HepG2 (cell line): ENCODE results near the gene ZNF444. TPM values are rescaled to one million over a fixed set of nuclear protein-coding genes. Genes with fewer than 3 reads are reported as not detected.

ENCODE experiments used
- EED ChIP-seq: sonication (generic); formaldehyde crosslinking; IDR thresholded peaks from 2 replicates; pipeline ENCODE4 v1.5.0; 2020; ENCODE audit warnings: mild to moderate bottlenecking, missing genetic modification reagents
- NFKB2 ChIP-seq: sonication (generic); formaldehyde crosslinking; IDR thresholded peaks from 2 replicates; pipeline ENCODE4 v1.4.0; 2020; ENCODE audit warnings: missing genetic modification reagents, borderline replicate concordance
- PRMT3 ChIP-seq: sonication (generic); formaldehyde crosslinking; IDR thresholded peaks from 2 replicates; pipeline ENCODE4 v1.8.1; 2022; ENCODE audit warnings: low read depth, mild to moderate bottlenecking, moderate library complexity, missing genetic modification reagents, borderline replicate concordance
- SMAD3 ChIP-seq: sonication (generic); formaldehyde crosslinking; IDR thresholded peaks from 2 replicates; pipeline ENCODE4 v1.4.0; 2020; ENCODE audit warnings: missing genetic modification reagents
- SSRP1 ChIP-seq: IDR thresholded peaks from 2 replicates; pipeline ENCODE4 v1.6.1; 2016; ENCODE audit warnings: control low read depth
- ZFP37 ChIP-seq: sonication (generic); formaldehyde crosslinking; IDR thresholded peaks from 2 replicates; pipeline ENCODE4 v1.4.0; 2020; ENCODE audit warnings: missing genetic modification reagents, borderline replicate concordance
- ZNF276 ChIP-seq: sonication (generic); formaldehyde crosslinking; IDR thresholded peaks from 2 replicates; pipeline ENCODE4 v1.4.0; 2020; ENCODE audit warnings: mild to moderate bottlenecking, low read depth, missing genetic modification reagents
- ZNF605 ChIP-seq: sonication (generic); formaldehyde crosslinking; IDR thresholded peaks from 2 replicates; pipeline ENCODE4 v1.8.0; 2022; ENCODE audit warnings: mild to moderate bottlenecking, missing genetic modification reagents
- polyA plus RNA-seq, 8 experiments: library from polyadenylated mRNA; depleted of rRNA in 3 of 8; stranded (reverse) in 7 of 8; unstranded in 1 of 8; fragments of >200 nt; fragmentation: Illumina TruSeq in 4 of 8; extraction: Trizol in 4 of 8; gene quantifications; 2 replicates each; pipeline versions ENCODE4 v1.2.1 to v1.2.3, GENCODE V29; 2011 to 2016; ENCODE audit warnings: low read depth in 4 of 8, missing spikeins in 1 of 8, mixed read lengths in 1 of 8; ENCODE audit not compliant: insufficient read depth in 1 of 8
- total RNA-seq, 5 experiments: library from RNA; depleted of rRNA; stranded (reverse); fragments of >200 nt; fragmentation: Illumina TruSeq; extraction: Trizol; gene quantifications; 2 replicates each; pipeline ENCODE4 v1.2.3, GENCODE V29; 2016; ENCODE audit warnings: low read depth in 1 of 5
- TF ChIP-seq, protein P1 (sequence below): sonication (generic); formaldehyde crosslinking; IDR thresholded peaks from 2 replicates; pipeline ENCODE4 v1.4.0; 2020; ENCODE audit warnings: missing genetic modification reagents
- TF ChIP-seq, protein P2 (sequence below), 2 experiments: IDR thresholded peaks; 2 replicates each; pipeline ENCODE4 v1.6.1; 2011 to 2012; ENCODE audit warnings: low read length in 2 of 2, borderline replicate concordance in 1 of 2, low read depth in 1 of 2, mild to moderate bottlenecking in 1 of 2, moderate library complexity in 1 of 2
- TF ChIP-seq, protein P3 (sequence below): sonication (generic); formaldehyde crosslinking; IDR thresholded peaks from 2 replicates; pipeline ENCODE4 v1.4.0; 2020; ENCODE audit warnings: mild to moderate bottlenecking, missing genetic modification reagents

The ZNF444 gene
- total and polyA plus RNA-seq, 2 of the 13 experiments (the other 11 are each of a cell fraction or from before 2014, with no cell fraction given) = 27.4 to 30.3 TPM

DNA sequence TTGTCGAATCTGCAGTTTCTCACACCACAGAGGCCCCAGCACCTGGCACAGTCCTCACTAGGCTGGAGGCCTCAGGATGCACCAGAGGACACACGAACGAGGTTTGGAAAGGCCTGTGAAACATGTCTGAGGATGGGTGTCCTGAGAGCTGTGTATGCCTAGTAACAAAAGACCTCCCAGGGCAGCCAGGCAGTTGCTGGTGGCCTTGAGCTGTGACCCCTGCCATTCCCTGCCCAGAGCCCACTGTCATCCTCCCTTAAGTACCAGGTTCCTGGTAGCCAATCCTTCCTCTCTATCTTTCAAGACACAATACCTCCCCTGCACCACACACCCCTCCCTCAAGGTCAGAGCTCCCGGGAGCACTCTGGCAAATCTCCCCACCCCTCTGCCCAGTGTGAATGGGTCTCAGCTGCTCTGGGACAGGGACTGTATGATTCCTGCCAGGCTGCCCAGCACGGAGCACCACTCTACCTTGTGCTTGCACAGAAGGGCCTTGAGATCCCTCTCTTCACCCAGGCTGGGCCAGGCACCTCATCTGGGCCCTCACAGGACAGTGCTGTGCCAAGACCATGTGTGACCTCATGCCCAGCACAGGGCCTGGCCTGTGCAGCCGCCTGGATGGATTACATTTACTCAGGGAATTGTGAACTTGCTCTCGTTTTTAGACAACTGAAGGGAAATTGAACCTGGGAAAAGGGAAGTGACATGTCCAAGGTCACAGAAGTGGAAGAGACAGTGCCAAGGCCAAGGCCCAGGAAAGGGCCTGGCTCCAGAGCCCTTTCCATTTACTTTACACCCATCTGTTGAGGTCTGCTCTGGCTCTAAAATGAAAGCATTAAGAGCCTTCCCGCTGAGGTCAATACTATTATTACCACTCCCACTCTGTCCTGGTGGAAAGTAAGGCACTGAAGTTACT, 22.2 kb upstream of the ZNF444 start (continued):
- TF ChIP-seq, protein P1, sequence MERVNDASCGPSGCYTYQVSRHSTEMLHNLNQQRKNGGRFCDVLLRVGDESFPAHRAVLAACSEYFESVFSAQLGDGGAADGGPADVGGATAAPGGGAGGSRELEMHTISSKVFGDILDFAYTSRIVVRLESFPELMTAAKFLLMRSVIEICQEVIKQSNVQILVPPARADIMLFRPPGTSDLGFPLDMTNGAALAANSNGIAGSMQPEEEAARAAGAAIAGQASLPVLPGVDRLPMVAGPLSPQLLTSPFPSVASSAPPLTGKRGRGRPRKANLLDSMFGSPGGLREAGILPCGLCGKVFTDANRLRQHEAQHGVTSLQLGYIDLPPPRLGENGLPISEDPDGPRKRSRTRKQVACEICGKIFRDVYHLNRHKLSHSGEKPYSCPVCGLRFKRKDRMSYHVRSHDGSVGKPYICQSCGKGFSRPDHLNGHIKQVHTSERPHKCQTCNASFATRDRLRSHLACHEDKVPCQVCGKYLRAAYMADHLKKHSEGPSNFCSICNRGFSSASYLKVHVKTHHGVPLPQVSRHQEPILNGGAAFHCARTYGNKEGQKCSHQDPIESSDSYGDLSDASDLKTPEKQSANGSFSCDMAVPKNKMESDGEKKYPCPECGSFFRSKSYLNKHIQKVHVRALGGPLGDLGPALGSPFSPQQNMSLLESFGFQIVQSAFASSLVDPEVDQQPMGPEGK (CRISPR knock-in tag) = peak; percentile 30; the same call in 1 of the 2 replicates
- TF ChIP-seq ZNF605 = 0 out of 2 replicates have a peak, but pooled peaks have one; percentile 17
- TF ChIP-seq, protein P2, sequence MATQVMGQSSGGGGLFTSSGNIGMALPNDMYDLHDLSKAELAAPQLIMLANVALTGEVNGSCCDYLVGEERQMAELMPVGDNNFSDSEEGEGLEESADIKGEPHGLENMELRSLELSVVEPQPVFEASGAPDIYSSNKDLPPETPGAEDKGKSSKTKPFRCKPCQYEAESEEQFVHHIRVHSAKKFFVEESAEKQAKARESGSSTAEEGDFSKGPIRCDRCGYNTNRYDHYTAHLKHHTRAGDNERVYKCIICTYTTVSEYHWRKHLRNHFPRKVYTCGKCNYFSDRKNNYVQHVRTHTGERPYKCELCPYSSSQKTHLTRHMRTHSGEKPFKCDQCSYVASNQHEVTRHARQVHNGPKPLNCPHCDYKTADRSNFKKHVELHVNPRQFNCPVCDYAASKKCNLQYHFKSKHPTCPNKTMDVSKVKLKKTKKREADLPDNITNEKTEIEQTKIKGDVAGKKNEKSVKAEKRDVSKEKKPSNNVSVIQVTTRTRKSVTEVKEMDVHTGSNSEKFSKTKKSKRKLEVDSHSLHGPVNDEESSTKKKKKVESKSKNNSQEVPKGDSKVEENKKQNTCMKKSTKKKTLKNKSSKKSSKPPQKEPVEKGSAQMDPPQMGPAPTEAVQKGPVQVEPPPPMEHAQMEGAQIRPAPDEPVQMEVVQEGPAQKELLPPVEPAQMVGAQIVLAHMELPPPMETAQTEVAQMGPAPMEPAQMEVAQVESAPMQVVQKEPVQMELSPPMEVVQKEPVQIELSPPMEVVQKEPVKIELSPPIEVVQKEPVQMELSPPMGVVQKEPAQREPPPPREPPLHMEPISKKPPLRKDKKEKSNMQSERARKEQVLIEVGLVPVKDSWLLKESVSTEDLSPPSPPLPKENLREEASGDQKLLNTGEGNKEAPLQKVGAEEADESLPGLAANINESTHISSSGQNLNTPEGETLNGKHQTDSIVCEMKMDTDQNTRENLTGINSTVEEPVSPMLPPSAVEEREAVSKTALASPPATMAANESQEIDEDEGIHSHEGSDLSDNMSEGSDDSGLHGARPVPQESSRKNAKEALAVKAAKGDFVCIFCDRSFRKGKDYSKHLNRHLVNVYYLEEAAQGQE (IDR thresholded peaks at IDR 0.05; ENCODE audit: borderline replicate concordance in 1 of 2, low read depth in 1 of 2, low read length in 2 of 2) = no peak
- TF ChIP-seq SMAD3 (CRISPR knock-in tag) = 0 out of 2 replicates have a peak, but pooled peaks have one; percentile 32
- TF ChIP-seq SSRP1 (CRISPR knock-in tag) = no peak
- no peak for TF ChIP-seq ZFP37
- TF ChIP-seq, protein P3, sequence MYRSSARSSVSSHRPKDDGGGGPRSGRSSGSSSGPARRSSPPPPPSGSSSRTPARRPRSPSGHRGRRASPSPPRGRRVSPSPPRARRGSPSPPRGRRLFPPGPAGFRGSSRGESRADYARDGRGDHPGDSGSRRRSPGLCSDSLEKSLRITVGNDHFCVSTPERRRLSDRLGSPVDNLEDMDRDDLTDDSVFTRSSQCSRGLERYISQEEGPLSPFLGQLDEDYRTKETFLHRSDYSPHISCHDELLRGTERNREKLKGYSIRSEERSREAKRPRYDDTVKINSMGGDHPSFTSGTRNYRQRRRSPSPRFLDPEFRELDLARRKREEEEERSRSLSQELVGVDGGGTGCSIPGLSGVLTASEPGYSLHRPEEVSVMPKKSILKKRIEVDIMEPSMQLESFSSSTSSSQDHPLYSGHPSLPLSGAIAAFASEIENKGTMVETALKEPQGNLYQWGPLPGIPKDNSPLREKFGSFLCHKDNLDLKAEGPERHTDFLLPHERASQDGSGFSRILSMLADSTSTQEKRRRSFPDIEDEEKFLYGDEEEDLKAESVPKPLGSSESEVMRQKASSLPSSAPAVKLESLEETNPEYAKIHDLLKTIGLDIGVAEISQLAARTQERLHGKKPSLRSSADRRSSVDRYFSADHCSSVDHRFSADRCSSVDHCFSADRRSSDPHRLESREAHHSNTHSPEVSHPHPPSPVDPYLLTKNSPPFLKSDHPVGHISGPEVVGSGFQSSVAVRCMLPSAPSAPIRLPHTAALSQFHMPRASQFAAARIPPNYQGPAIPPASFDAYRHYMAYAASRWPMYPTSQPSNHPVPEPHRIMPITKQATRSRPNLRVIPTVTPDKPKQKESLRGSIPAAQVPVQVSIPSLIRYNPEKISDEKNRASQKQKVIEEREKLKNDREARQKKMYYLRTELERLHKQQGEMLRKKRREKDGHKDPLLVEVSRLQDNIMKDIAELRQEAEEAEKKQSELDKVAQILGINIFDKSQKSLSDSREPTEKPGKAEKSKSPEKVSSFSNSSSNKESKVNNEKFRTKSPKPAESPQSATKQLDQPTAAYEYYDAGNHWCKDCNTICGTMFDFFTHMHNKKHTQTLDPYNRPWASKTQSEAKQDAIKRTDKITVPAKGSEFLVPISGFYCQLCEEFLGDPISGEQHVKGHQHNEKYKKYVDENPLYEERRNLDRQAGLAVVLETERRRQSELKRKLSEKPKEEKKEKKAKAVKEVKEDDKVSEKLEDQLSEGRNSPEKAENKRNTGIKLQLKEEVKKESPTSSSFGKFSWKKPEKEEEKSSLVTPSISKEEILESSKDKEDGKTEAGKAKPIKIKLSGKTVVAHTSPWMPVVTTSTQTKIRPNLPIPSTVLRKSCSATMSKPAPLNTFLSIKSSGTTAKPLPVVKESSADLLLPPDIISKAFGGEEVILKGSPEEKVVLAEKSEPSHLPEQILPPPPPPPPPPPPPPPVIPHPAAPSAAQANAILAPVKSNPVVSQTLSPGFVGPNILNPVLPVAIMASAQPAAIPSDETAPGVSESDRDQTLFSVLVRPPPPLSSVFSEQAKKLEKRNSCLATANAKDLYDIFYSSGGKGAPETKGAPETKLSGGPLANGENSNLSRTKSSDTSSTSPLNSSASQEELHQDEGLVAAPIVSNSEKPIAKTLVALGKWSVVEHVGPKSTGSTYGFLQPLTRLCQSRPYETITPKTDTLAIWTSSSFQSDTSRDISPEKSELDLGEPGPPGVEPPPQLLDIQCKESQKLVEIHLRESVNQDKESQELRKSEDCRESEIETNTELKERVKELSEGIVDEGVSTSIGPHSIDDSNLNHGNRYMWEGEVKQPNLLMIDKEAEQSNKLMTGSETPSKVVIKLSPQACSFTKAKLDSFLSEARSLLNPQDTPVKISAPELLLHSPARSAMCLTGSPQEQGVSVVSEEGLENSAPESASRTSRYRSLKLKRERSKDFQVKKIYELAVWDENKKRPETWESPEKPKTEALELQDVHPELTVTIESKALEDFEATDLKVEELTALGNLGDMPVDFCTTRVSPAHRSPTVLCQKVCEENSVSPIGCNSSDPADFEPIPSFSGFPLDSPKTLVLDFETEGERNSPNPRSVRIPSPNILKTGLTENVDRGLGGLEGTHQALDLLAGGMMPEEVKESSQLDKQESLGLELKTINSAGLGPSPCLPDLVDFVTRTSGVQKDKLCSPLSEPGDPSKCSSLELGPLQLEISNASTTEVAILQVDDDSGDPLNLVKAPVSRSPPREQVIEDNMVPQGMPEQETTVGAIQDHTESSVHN (CRISPR knock-in tag) = 0 out of 2 replicates have a peak, but pooled peaks have one; percentile 35
- TF ChIP-seq ZNF276 (CRISPR knock-in tag) = no peak
- TF ChIP-seq EED = no peak
- 0 out of 2 replicates have a peak, but pooled peaks have one; percentile 20 for TF ChIP-seq NFKB2 (CRISPR knock-in tag)
- TF ChIP-seq PRMT3 (CRISPR knock-in tag) = no peak
